Placental pericyte (primary cell): ENCODE data around the gene TCP10L. TPM values are rescaled to one million over a fixed set of nuclear protein-coding genes. Genes with fewer than 3 reads are reported as not detected.

Experiments used
- small RNA-seq: library from RNA; depleted of rRNA; stranded (forward); fragments of <200 nt; gene quantifications from one replicate; pipeline ENCODE3, GENCODE V24; 2012; ENCODE audit warnings: low replicate concordance
- total RNA-seq: library from RNA; depleted of rRNA; stranded (reverse); fragments of >200 nt; gene quantifications from 2 replicates; pipeline ENCODE4 v1.2.3, GENCODE V29; 2012

TCP10L gene
- not detected in 2 replicates for total RNA-seq

GRCh38 chr21:32585042-32585710, at the start of gene TCP10L:
Gene TCP10L, minus strand, starts transcription at chr21:32585523. Its CDS starts 1,219 bp downstream, at chr21:32584304.

GRCh38 chr21:32612075-32612998, 27.0 kb upstream of the TCP10L start, which contains the start of gene CFAP298:
Gene CFAP298, minus strand, starts transcription at chr21:32612377. Its CDS starts 134 bp downstream, at chr21:32612243.

Small RNA genes lying within 50 kb of the gene (small RNA-seq; reads per million reads assigned to genes)
- gene RF00438 (not detected), gene RNA5SP490 (not detected)

Other genes starting within 250 kb of the TCP10L start
- 15.1 and 38.7 TPM in 2 replicates for gene URB1, start 192.5 kb downstream of the TCP10L start, total RNA-seq
- gene EVA1C, start 172.8 kb downstream of the TCP10L start, total RNA-seq: 7.9 and 11.3 TPM in 2 replicates
- 18.2 and 22.8 TPM in 2 replicates for gene CFAP298, start 26.9 kb upstream of the TCP10L start, total RNA-seq
- gene SYNJ1, start 142.5 kb upstream of the TCP10L start, total RNA-seq: 3.7 and 11.3 TPM in 2 replicates
- 23.4 and 32.2 TPM in 2 replicates for gene PAXBP1, start 186.2 kb upstream of the TCP10L start, total RNA-seq